Colonic mucosa (tissue), 4 donors: Measurements from ENCODE around the gene RGL1. TPM values are rescaled to one million over a fixed set of nuclear protein-coding genes. Genes with fewer than 3 reads are reported as not detected.

Source experiments
- DNase-seq: peaks from one replicate; pipeline ENCODE4 v3.0.0-alpha.2; 2020
- H3K27ac ChIP-seq: fragments of 200-600 bp; one replicate; pipeline ENCODE4 v1.8.0; 2021
- H3K27me3 ChIP-seq: fragments of 200-600 bp; one replicate; pipeline ENCODE4 v1.8.0; 2021
- H3K36me3 ChIP-seq: fragments of 200-600 bp; one replicate; pipeline ENCODE4 v1.8.0; 2021
- H3K4me1 ChIP-seq: fragments of 200-600 bp; one replicate; pipeline ENCODE4 v1.8.0; 2021; ENCODE audit warnings: mild to moderate bottlenecking
- H3K4me3 ChIP-seq: fragments of 200-600 bp; one replicate; pipeline ENCODE4 v1.8.0; 2021
- H3K9ac ChIP-seq, 2 donors: one replicate each; pipeline ENCODE4 v1.7.0; 2013; ENCODE audit warnings: control low read depth in 2 of 2, low read depth in 2 of 2, low read length in 2 of 2
- H3K9me3 ChIP-seq: fragments of 200-600 bp; one replicate; pipeline ENCODE4 v1.8.0; 2021
- intact Hi-C: fragments of 100-400 bp; cut with DNase I; formaldehyde crosslinking; loops from one replicate; pipeline ENCODE4 v1.14.1; 2022
- total RNA-seq, 2 donors: library from RNA; stranded (reverse); fragmentation: NEBNext Ultra II Directional in 1 of 2; extraction: Animal tissue kit (Norgen Biotek cat#: 25700) in 1 of 2; gene quantifications; one replicate each; pipeline ENCODE4 v1.2.1, GENCODE V29; 2021
- TF ChIP-seq, protein P1 (sequence below): fragments of 200-600 bp; IDR thresholded peaks from one replicate; pipeline ENCODE4 v1.8.0; 2022; ENCODE audit warnings: antibody characterized with exemption, mild to moderate bottlenecking
- donor health status: healthy.
- donor health status: DM: no; HTN: no; CAD: no.
- donor health status: DM: no; HTN: no; CAD: no.

RGL1 gene
- total RNA-seq, 2 donors from 2014 or later = 4.0 to 9.5 TPM

DNA sequence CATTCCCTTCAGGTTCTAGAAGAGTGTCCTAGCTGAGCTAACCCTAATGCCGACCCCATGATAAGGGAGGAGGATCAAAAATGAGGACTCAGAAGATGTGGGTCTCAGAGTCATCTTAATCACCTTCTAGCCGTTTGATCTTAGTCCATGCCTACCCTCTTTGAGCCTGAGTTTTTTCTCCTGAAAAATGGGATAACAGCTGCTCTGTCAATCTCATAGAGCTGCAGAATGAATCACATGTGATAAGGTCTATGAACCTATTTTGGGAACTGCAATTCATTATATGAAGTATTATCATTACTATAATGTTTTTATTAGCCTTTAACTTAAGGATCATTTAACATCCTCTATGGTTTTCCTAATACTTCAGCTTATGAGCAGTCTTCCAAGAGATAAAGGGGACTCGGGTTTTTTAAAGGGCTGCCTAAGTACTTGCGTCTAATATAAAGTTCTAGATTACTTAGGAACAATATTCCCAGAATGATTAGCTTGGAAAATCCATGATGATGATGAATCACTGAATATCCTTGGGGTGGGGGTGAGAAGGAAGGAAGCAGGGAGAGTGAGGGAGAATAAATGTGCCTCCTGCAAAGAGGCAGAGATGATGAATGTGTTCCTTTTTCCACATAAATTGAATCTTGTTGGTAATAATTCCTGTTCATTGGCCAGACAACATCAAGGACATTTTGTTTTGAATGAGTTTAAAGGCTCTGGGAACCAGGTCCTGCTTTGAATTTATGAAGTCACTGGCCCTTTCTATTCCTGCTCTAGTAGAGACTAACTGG lies 165.8 kb downstream of the RGL1 start:
- no peak overlapping the region for H3K9ac ChIP-seq
- no peak for DNase-seq
- H3K9me3 ChIP-seq = no peaks in the 10 kb centered on the region
- no peak overlapping the region for H3K27ac ChIP-seq
- H3K36me3 ChIP-seq = no peaks in the 10 kb centered on the region
- intact Hi-C loops = no loop called here
- H3K4me3 ChIP-seq = no peak overlapping the region
- TF ChIP-seq, protein P1, sequence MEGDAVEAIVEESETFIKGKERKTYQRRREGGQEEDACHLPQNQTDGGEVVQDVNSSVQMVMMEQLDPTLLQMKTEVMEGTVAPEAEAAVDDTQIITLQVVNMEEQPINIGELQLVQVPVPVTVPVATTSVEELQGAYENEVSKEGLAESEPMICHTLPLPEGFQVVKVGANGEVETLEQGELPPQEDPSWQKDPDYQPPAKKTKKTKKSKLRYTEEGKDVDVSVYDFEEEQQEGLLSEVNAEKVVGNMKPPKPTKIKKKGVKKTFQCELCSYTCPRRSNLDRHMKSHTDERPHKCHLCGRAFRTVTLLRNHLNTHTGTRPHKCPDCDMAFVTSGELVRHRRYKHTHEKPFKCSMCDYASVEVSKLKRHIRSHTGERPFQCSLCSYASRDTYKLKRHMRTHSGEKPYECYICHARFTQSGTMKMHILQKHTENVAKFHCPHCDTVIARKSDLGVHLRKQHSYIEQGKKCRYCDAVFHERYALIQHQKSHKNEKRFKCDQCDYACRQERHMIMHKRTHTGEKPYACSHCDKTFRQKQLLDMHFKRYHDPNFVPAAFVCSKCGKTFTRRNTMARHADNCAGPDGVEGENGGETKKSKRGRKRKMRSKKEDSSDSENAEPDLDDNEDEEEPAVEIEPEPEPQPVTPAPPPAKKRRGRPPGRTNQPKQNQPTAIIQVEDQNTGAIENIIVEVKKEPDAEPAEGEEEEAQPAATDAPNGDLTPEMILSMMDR = no peak
- H3K27me3 ChIP-seq = no peaks in the 10 kb centered on the region
- H3K4me1 ChIP-seq = no peaks in the 10 kb centered on the region

DNA sequence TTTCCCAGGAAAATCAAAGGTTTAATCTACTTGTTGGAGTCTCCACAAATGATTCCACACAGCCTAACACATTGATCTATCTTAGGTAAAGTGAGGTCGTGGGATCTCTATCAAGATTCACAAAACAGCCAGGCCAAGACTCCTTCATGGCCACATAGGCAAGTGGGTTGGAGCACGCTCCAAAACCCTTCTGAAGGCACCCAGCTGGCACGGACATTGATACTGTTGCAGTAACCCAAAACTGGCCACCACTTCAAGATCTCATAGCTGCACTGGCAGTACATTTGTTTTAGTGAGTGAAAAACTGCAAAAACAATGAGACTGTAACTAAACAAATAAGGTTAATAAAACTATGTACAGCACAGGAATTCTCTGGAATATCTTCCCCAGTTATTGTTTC lies 170.7 kb downstream of the RGL1 start:
- TF ChIP-seq, protein P1 = no peak
- Histone ChIP-seq H3K27ac (no peak overlapping the region), H3K4me1 (no peaks in the 10 kb centered on the region), H3K36me3 (no peaks in the 10 kb centered on the region), H3K9ac (no peak overlapping the region), H3K4me3 (no peak overlapping the region), H3K9me3 (no peaks in the 10 kb centered on the region), H3K27me3 (no peaks in the 10 kb centered on the region)
- no peak for DNase-seq
- intact Hi-C loops = no loop called here

DNA sequence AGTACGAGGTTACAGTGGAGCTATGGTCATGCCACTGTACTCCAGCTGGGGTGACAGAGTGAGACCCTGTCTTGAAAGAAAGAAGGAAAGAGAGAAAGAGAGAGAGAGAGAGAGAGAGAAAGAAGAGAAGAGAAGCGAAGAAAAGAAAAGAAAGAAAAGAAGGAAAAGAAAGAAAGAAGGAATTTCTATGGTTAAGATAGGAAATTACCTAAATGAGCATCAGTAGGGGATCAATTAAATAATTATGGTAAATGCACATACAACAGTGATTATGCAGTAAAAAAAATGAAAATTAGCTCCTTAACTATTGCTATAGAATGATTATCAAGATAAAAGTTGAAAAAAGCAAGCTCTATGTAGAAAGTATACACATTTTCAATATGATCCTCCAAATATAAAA lies 172.8 kb downstream of the RGL1 start:
- no peaks in the 10 kb centered on the region for H3K27me3 ChIP-seq
- no peaks in the 10 kb centered on the region for H3K4me1 ChIP-seq
- no peak overlapping the region for H3K9ac ChIP-seq
- H3K27ac ChIP-seq = no peak overlapping the region
- intact Hi-C loops = no loop called here
- no peak overlapping the region for H3K4me3 ChIP-seq
- no peaks in the 10 kb centered on the region for H3K36me3 ChIP-seq
- no peaks in the 10 kb centered on the region for H3K9me3 ChIP-seq
- DNase-seq = no peak
- TF ChIP-seq, protein P1 = no peak

Other genes with a start within 250 kb of the RGL1 start
- gene NCF2, start 214.7 kb upstream of the RGL1 start, total RNA-seq = 1 to 10 TPM; 2.5 to 9.1 TPM
- gene ARPC5, start 169.3 kb upstream of the RGL1 start, total RNA-seq = 100 to 1,000 TPM; 147 to 189 TPM
- gene APOBEC4, start 151.8 kb upstream of the RGL1 start, total RNA-seq = not detected
- under 1 TPM; 0.32 to 0.40 TPM for gene COLGALT2, start 232.6 kb downstream of the RGL1 start, total RNA-seq
- gene TSEN15, start 246.6 kb downstream of the RGL1 start, total RNA-seq = 10 to 100 TPM; 13.3 to 18.5 TPM